GM19372 (cell line): ENCODE measurements around the gene BAAT.

Experiments used
- ATAC-seq: cut with Tn5 transposase; IDR thresholded peaks from one replicate; pipeline ENCODE4 v1.9.1; 2021; ENCODE audit warnings: mild to moderate bottlenecking, low read depth, moderate library complexity; ENCODE audit not compliant: unreplicated experiment

The BAAT gene

DNA sequence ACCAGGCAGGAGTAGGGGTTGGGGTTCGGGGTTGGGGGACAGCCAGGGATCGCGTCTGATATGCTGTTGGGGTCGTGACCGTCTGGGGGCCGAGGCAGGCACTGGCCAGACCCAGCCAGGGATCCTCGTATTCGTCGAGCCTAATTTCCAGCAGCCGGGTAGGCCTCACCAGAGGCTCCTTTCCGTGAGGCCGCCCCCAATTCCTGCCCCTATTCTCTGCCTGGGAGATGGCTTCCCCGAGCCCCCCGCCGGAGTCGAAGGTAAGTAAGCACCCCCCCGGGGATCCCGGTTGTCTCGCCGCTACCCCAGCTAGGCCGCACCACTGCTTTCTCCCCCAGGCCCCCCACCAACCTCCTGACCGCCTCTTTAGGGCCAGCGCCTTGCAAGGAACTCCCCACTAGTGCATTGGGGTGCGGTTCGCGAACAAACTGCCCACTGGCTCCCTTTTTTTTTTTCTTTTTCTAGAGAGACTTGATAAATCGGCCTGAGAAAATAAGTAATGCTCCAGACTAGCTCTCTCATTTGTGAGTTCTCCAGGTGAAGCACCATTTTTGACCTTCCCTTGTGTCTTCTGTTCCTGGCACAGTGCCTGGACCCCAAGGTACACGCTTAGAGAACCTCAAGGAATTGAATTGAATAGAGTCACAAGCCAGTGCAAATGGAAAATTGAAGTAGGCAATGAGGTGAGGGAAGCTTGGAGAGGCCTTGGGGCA, 14.3 kb upstream of the BAAT start:
- ATAC-seq = peak; percentile 7

DNA sequence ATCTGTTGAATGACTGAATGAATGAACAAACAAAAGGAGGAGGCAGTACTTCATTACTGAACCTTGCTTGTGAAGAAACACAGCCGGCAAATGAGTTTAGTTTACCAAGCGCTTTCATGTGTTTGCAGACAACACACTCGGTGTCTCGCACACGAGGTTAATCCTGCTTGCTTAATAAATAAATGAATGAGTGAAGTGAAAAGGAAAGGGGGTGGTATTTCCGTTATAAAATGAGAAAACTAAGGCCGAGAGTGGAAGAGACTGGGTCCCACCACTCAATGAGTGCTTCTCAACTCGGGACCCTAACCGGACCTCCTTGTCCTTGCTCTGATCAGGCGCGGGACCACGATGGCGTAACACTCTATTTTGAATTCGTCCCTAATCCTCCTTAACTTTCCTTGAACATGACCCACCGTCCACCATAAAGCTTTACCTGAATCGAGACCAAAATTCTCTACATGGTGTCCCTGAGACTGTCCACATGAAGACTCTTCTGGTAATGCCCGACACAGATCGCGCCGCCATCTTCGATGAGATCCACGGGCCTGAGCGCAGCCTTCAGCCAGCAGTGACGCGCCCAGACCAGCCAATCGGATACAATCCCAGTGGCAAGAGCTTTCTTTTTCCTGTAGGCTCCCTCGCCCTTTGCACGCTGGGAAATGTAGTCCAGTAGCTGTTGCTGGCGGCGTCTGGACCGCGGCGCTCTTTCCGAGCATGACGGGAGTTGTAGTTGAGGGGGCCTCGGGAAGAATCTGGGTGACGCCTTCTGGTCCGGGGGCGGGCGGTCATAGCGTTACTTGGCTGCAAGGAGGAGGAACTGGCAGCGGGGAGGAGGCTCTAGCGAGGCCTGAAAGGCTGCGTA, 13.5 kb upstream of the BAAT start, which contains the start of the genes MRPL50 and ZNF189:
TSS of gene MRPL50 (minus strand) at position 551 of the 862 bp plus-strand sequence. CDS start at position 525, 26 bp downstream.
TSS of gene ZNF189 (plus strand) at position 784 of the 862 bp plus-strand sequence. CDS start 306 bp downstream, outside the sequence.
- peak; percentile 95 for ATAC-seq

DNA sequence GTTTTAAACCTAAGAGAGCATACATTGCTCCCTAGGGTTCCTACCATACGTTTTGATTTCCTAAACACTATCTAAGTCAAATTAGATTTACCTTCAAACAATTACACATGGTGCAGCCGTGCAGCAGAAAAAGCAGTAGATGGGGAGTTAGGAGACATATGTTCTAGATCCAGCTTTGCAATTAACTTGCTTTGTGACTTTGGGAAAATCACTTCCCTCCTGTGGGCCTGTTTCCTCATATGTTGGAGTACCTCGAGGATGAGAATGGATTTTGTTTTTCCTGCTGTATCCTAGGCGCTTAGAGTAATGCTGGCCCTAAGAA, 12.9 kb upstream of the BAAT start:
- no peak for ATAC-seq

DNA sequence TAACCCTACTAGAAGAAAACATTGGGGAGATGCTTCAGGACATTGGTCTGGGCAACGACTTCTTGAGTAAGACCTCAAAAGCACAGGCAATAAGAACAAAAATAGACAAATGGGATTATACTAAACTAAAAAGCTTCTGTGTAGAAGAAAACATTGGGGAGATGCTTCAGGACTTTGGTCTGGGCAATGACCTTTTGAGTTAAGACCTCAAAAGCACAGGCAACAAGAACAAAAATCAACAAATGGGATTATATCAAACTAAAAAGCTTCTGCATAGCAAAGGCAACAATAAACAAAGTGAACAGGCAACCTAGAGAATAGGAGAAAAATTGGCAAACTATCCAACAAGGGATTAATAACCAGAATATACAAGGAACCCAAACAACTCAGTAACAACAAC, 9.9 kb upstream of the BAAT start:
- no peak for ATAC-seq

DNA sequence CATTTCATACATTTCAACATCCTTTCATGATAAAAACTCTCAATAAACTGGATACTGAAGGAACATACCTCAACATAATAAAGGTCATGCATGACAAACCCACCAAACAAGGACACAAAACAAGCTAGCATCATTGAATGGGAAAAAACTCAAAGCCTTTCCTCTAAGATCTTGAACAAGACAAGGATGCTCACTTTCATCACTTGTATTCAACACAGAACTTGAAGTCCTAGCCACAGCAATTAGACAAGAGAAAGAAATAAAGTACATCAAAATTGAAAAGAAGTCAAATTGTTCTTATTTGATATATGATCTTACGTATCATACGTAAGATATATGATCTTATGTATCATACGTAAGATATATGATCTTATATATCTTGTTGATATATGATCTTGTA, 8.3 kb upstream of the BAAT start:
- no peak for ATAC-seq

DNA sequence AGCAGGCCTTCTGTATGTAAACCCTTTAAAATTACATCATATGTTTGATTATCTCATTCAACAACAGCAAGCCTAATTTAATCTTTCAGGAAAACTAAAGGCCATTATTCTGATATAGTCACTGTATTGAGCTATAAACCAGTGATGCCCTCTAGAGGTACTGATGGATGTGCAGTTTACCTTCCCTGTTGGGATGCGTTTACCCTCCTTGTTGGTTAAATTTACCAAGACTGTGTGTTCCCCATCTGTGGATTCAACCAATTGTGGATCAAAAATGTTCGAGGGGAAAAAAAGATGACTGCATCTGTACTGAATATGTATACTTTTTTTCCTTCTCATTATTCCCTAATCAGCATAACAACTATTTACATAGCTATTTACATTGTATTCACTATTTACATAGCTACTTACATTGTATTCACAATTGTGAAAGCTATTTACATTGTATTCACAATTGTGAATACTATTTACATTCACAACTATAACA, 3.7 kb upstream of the BAAT start:
- ATAC-seq = no peak

DNA sequence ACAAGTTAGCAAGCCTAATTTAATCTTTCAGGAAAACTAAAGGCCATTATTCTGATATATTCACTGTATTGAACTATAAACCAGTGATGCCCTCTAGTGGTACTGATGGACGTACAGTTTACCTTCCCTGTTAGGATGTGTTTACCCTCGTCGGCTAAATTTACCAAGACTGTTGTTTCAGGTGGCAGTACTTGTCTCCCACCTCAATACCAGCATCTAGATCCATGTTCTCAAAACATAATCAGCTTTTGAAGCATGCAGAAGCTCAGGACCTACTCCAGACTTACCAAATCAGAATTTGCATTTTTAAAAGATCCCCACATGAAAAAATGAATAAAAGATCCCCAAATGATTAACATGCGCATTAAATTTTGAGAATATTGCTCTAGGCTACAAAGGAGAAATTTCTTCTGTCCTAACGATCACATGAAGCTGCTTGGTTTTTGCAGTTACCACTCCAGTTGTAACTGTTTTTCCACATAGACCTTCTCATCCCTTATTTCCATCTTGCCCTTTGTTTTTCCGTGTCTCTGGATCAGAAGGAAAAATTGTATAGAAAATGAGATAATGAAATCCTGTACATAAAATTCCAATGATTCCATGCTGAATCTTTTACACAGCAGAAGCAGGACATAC, 3.2 kb upstream of the BAAT start:
- ATAC-seq = no peak

DNA sequence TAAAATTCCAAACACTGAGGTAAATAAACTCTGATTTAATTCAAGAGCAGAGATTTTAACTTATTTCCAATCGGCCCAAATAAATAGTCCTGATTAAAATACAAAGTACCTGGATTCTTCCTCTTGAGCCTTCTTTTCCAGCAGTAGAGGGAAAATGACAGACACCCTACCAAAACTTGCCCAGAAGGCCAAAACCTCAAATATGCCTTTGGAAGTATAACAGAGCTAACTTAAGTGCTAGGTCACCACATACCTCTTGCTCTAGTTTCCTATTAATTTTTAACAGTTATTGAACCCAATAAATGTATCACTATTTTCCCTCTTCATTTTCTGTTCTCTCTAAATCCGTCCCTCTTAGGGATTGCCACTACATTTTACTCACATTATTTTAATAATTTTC, 1.4 kb downstream of the BAAT start:
- no peak for ATAC-seq

DNA sequence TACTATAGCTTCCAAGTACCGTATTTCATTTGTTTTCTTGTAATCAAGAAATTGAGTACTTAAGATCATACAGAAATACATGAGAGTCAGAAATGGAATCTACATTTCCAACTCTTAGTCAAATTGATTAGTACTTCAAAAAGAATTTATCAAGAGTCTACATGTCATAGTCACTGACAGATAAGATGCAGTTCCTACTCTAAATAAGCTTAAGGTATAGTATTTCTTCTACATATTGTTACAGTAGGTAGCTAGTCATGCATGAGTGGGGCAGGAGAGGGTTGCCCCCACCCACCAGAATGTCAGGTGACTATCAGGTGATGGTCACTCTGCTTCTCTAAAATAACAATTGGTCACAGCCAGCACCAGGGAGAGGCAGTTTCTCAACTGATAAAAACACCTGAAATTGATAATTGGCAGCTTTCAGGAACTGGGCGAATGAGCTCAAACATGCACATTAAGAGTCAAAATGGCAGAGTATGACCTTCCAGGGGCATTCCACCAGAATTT, 2.9 kb downstream of the BAAT start:
- ATAC-seq = no peak

DNA sequence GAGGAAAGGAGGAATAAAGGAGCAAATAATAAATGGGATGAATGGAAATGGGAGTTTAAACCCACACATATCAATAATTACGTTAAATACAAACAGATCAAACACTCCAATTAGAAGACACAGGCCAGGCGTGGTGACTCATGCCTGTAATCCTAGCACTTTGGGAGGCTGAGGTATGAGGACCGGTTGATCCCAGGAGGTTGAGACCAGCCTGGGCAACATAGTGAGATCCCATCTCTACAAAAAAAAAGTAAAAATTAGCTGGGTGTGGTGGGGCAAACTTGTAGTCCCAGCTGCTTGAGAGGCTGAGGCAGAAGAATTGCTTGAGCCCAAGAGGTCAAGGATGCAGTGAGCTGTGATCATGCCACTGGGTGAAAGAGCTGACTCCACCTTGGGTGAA, 3.7 kb downstream of the BAAT start:
- no peak for ATAC-seq

DNA sequence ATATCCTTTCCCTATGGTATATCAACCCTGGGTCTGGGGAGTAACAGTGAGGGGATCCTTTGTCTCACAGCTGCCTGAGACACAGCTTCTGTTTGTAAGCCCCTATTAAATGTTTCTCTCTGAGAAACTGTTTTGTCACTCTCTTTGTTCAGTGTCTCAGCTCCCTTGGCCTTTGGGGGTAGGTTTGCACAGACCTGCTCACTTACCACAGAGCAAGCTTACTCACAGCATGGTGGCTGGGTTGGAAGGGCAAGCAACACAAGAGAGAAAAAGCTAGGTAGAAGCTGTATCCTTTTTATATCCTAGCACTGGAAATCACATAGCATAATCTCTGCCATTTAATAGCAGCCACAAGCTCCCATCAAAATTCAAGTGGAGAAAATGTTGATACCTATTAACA, 4.5 kb downstream of the BAAT start:
- no peak for ATAC-seq

DNA sequence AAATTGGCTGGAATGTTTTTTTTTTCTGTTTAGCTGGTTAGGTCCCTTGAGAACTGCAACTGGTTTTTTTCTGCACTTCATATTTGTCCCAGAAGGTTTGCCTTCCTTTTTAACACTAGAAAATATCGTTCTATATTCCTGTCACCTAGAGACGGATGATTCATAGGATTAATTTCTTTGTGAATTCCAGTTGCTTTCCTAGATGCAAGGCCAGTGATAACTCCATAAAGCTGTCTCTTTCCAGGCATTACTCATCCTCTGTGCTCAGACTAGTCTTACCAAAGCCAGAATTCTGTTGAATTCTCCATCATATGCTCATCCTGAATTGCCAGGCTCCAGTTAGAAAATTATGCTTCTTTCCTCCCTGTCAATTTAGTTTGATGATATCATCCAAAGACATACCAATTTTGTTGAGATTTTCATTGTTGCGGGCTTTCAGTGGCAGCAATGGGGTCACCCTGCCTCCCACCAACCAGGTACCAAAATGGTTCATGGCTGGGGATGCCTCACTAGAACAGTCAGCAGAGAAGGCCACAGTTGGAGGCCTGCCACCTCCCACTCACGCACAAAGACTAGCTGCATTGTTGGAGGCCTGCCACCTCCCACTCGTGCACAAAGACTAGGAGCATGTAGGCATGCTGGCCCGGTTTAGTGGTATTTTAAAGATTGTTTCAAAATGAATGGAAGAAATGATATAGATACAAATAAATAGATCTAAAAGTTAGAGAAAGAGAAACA, 8.5 kb downstream of the BAAT start:
- no peak for ATAC-seq

DNA sequence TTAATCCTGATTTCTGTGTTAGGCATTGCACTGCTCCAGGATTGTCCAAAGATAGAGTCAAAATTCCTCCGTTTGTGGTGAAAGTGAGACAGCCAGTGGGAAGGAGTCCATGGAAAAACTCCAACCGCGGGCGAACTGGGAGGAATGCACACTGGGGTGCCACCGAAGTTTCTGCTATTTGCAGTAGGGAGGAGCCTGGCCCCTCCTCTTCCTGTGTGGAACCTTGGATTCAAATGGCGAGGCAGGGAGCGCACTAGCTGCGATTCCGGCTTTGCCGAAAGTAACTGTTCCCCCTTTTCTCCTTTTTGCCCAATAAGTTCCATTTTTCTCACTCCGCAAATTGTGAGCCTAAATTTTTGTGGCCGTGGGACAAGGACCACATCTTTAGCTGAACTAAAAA, 9.3 kb downstream of the BAAT start:
- ATAC-seq = no peak

DNA sequence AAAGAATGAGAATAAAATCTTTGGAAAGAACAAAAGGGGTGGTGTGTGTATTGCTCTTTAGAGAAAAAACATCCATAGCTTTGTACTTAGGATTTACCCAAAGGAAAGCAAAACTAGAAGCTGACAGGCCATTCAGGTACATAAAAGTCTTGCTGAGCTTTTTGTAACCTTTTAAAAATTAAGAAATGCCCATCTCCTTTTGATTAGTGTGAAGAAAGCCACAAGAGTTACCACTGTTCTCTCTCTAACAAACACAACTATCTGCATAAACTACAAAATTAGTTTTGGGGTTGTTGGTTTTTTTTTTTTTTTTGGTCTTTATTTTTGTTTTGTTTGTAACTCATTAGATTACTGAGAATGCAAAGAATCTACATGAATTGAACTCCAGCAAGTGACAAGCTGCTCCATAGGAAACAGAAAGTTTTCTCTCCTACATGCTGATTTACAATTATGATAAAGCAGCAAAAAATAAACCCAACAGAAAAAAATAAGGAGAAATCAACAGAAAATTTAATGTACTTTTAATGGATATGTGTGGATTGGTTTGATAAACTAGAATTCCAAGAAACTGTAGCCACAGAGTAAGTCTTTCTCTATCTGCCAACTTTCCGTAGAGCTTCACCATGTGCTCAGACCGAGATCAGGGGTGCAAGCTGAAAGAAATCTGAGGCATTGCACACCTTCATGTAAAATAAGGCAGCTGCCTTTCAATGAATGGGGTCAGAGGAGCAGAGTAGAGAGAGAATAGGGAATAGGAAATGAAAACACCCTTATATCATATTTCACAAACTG, 12.3 kb downstream of the BAAT start:
- no peak for ATAC-seq

DNA sequence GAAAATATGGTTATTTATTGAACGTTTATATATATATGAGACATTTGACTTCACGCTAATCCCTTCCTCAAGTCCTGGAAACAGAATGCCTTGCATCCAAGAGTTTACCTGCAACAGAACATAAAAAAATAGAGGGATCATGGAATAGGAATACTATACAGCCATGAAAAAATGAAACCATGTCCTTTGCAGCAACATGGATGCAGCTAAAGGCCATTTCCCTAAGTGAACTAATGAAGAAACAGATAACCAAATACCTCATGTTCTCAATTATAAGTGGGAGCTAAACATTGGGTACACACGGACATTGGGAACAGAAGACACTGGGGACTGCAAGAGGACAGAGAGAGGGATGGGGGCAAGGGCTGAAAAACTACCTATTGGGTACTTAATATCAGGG, 13.0 kb downstream of the BAAT start:
- no peak for ATAC-seq

DNA sequence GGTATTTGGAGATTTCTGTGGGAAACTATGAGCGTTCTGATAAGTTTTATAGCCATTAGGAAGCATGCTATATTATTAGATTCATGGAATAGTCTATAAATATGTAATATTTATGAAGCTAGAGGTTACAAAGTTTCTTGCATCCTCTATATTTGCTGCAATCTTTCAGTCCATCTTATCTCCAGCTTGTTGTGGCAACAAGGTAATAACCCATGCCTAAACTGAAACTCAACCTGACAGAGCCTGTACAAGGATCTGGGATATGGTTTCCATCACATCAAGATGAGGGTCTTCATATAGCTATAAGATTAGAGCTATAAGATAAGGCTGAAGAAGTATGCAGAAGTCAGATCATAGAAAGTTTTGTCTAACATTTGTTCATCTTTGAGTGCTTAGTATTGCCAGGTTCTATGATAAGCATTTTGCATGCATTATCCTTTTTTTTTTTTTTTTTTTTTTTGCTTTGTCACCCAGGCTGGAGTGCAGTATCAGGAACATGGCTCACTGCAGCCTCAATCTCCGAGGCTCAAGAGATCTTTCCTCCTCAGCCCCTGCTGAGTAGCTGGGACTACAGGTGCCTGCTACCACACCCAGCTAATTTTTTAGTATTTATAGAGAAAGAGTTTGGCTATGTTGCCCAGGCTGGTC, 14.8 kb downstream of the BAAT start:
- no peak for ATAC-seq

DNA sequence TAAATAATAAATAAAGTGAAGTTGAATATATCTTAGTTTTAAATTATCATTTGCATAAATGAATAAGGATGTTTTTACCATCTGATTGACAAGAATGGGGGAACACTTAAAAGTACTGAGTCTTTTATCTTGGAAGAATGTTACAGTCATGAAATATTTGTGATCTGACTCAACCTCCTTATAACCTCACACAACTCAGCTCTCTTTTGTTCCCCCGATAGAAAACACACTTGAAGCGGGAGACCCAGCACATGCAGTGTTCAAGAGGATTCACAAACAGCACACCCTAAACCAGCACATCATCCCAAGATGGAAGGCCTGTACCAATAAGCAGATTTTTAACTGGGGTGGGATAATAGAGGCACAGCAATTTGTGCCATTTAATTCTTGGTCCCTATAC, 15.5 kb downstream of the BAAT start:
- ATAC-seq = no peak

DNA sequence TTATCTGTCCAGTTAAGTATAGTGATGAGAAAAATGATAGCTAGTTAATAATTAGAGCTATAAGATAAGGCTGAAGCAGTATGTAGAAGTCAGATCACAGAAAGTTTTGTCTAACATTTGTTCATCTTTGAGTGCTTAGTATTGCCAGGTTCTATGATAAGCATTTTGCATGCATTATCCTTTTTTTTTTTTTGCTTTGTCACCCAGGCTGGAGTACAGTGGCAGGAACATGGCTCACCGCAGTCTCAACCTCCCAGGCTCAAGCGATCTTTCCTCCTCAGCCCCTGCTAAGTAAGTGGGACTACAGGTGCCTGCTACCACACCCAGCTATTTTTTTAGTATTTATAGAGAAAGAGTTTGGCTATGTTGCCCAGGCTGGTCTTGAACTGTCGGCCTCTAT, 17.5 kb downstream of the BAAT start:
- ATAC-seq = no peak
